Epithelial cell of esophagus (primary cell): Measurements from ENCODE around the gene LNX2.

ENCODE experiments used
- DNase-seq: peaks from one replicate; pipeline ENCODE4 v3.0.0; 2010; ENCODE audit warnings: low read depth
- H3K4me3 ChIP-seq: 2 replicates; pipeline ENCODE4 v1.5.1; 2011; ENCODE audit warnings: mild to moderate bottlenecking, low read length, control low read depth
- CTCF ChIP-seq: IDR thresholded peaks from 2 replicates; pipeline ENCODE4 v1.5.1; 2011; ENCODE audit warnings: low read depth, mild to moderate bottlenecking, low read length, control low read depth, inconsistent platforms; ENCODE audit not compliant: insufficient read depth; ENCODE audit errors: missing control alignments

LNX2 gene

GRCh38 chr13:27573265-27573664 lies 47.1 kb downstream of the LNX2 start:
- no peak overlapping the region for H3K4me3 ChIP-seq
- TF ChIP-seq CTCF, result no peak
- DNase-seq, result peak; percentile 81

GRCh38 chr13:27572234-27572901 lies 48.0 kb downstream of the LNX2 start:
- TF ChIP-seq CTCF, result no peak
- DNase-seq, result no peak
- H3K4me3 ChIP-seq, result no peak overlapping the region

GRCh38 chr13:27570906-27571305 lies 49.4 kb downstream of the LNX2 start:
- DNase-seq, result no peak
- TF ChIP-seq CTCF, result no peak

GRCh38 chr13:27569405-27569804 lies 50.9 kb downstream of the LNX2 start:
- peak; percentile 91 for DNase-seq
- no peak for TF ChIP-seq CTCF

More at GRCh38 chr13:27570906-27571305, 49.4 kb downstream of the LNX2 start:
- no peak overlapping the region for H3K4me3 ChIP-seq

GRCh38 chr13:27565818-27566217 lies 54.5 kb downstream of the LNX2 start:
- DNase-seq, result no peak
- TF ChIP-seq CTCF, result no peak
- no peak overlapping the region for H3K4me3 ChIP-seq

More at GRCh38 chr13:27569405-27569804, 50.9 kb downstream of the LNX2 start:
- H3K4me3 ChIP-seq, result no peak overlapping the region

GRCh38 chr13:27562457-27562856 lies 57.9 kb downstream of the LNX2 start:
- no peak for TF ChIP-seq CTCF
- DNase-seq, result no peak
- no peak overlapping the region for H3K4me3 ChIP-seq

- no peak for TF ChIP-seq CTCF
- DNase-seq, result peak; percentile 59
- H3K4me3 ChIP-seq, result no peak overlapping the region
These were observed 60.6 kb downstream of the LNX2 start for GRCh38 chr13:27559719-27560118.
